HG03571 (cell line): ENCODE measurements around the gene OR10G2.
"Not testable (repeated sequence)": the region's sequence is repeated elsewhere in the genome, so short reads cannot be mapped to it uniquely, and the experiment has no call there.

Experiments used
- ATAC-seq: cut with Tn5 transposase; IDR thresholded peaks from one replicate; pipeline ENCODE4 v1.9.1; 2021; ENCODE audit not compliant: unreplicated experiment

OR10G2 gene

GRCh38 chr14:21634840-21635239 lies at the start of gene OR10G2:
TSS of gene OR10G2 (minus strand) at chr14:21634940. CDS start at chr14:21634842, 98 bp downstream.
- no peak for ATAC-seq

- ATAC-seq, result no peak
Measured at GRCh38 chr14:21680072-21680471, 45.3 kb upstream of the OR10G2 start.

GRCh38 chr14:21675566-21675965 lies 40.8 kb upstream of the OR10G2 start:
- no peak for ATAC-seq

- ATAC-seq, result no peak
Measured at GRCh38 chr14:21673718-21674117, 39.0 kb upstream of the OR10G2 start, which contains the start of gene OR4E1. TSS of gene OR4E1 (minus strand) at chr14:21673818. CDS start at chr14:21670935, 2,883 bp downstream.

GRCh38 chr14:21672116-21672515 lies 37.4 kb upstream of the OR10G2 start:
- ATAC-seq, result no peak

- no peak for ATAC-seq
Measured at GRCh38 chr14:21671371-21671770, 36.6 kb upstream of the OR10G2 start.

GRCh38 chr14:21669284-21669683 lies 34.5 kb upstream of the OR10G2 start:
- no peak for ATAC-seq

GRCh38 chr14:21668377-21668776 lies 33.6 kb upstream of the OR10G2 start:
- ATAC-seq, result no peak

- no peak for ATAC-seq
Measured at GRCh38 chr14:21656980-21657379, 22.2 kb upstream of the OR10G2 start.

GRCh38 chr14:21654215-21654614 lies 19.5 kb upstream of the OR10G2 start:
- ATAC-seq, result no peak

GRCh38 chr14:21653331-21653885 lies 18.7 kb upstream of the OR10G2 start, which contains the start of gene OR4E2:
TSS of gene OR4E2 (plus strand) at chr14:21653835. CDS start at chr14:21665083, 11,248 bp downstream.
- no peak for ATAC-seq

- ATAC-seq, result no peak
Measured at GRCh38 chr14:21652209-21652808, 17.6 kb upstream of the OR10G2 start.

GRCh38 chr14:21647380-21647779 lies 12.6 kb upstream of the OR10G2 start:
- no peak for ATAC-seq

- ATAC-seq, result no peak
Measured at GRCh38 chr14:21643407-21643806, 8.7 kb upstream of the OR10G2 start.

- no peak for ATAC-seq
Measured at GRCh38 chr14:21642683-21643082, 7.9 kb upstream of the OR10G2 start.

- no peak for ATAC-seq
Measured at GRCh38 chr14:21631084-21631483, 3.7 kb downstream of the OR10G2 start.

GRCh38 chr14:21630503-21630902 lies 4.2 kb downstream of the OR10G2 start:
- ATAC-seq, result not testable (repeated sequence)

GRCh38 chr14:21626491-21627230 lies 8.1 kb downstream of the OR10G2 start:
- no peak for ATAC-seq

GRCh38 chr14:21617614-21618013 lies 17.1 kb downstream of the OR10G2 start:
- no peak for ATAC-seq

GRCh38 chr14:21614240-21614639 lies 20.5 kb downstream of the OR10G2 start:
- no peak for ATAC-seq

- no peak for ATAC-seq
Measured at GRCh38 chr14:21612324-21612723, 22.4 kb downstream of the OR10G2 start.

GRCh38 chr14:21602181-21602580 lies 32.6 kb downstream of the OR10G2 start:
- not testable (repeated sequence) for ATAC-seq
